HepG2 (cell line): ENCODE data around the gene USP32. TPM values are rescaled to one million over a fixed set of nuclear protein-coding genes. Genes with fewer than 3 reads are reported as not detected.

Source experiments
- CAMTA2 ChIP-seq: sonication (generic); formaldehyde crosslinking; IDR thresholded peaks from 2 replicates; pipeline ENCODE4 v1.4.0; 2020; ENCODE audit warnings: mild to moderate bottlenecking, missing genetic modification reagents, borderline replicate concordance
- ELF4 ChIP-seq: sonication (generic); formaldehyde crosslinking; IDR thresholded peaks from 2 replicates; pipeline ENCODE4 v1.5.0; 2020; ENCODE audit warnings: missing genetic modification reagents, mild to moderate bottlenecking, moderate library complexity, borderline replicate concordance
- HHEX ChIP-seq: IDR thresholded peaks from 2 replicates; pipeline ENCODE4 v1.6.1; 2016; ENCODE audit warnings: control low read depth
- HNF4A ChIP-seq: sonication (generic); formaldehyde crosslinking; IDR thresholded peaks from 2 replicates; pipeline ENCODE4 v1.4.0; 2020; ENCODE audit warnings: missing genetic modification reagents
- MLLT10 ChIP-seq: sonication (generic); formaldehyde crosslinking; IDR thresholded peaks from 2 replicates; pipeline ENCODE4 v1.4.0; 2020; ENCODE audit warnings: missing genetic modification reagents
- MXI1 ChIP-seq: IDR thresholded peaks from 3 replicates; pipeline ENCODE4 v1.6.1; 2012; ENCODE audit warnings: low read depth, low read length, inconsistent platforms, borderline replicate concordance
- MZF1 ChIP-seq: sonication (generic); formaldehyde crosslinking; IDR thresholded peaks from 2 replicates; pipeline ENCODE4 v1.8.1; 2023; ENCODE audit warnings: mild to moderate bottlenecking, missing genetic modification reagents, borderline replicate concordance
- NR3C1 ChIP-seq: sonication (generic); formaldehyde crosslinking; IDR thresholded peaks from 2 replicates; pipeline ENCODE4 v1.4.0; 2020; ENCODE audit warnings: missing genetic modification reagents
- RFX1 ChIP-seq: fragments of 450-650 bp; IDR thresholded peaks from 2 replicates; pipeline ENCODE4 v1.6.1; 2017
- SP140L ChIP-seq: sonication (generic); formaldehyde crosslinking; IDR thresholded peaks from 2 replicates; pipeline ENCODE4 v1.4.0; 2020; ENCODE audit warnings: missing genetic modification reagents, borderline replicate concordance
- ZBTB3 ChIP-seq: sonication (generic); formaldehyde crosslinking; IDR thresholded peaks from 2 replicates; pipeline ENCODE4 v1.4.0; 2020; ENCODE audit warnings: low read depth, mild to moderate bottlenecking, moderate library complexity, missing genetic modification reagents, borderline replicate concordance
- ZBTB38 ChIP-seq: sonication (generic); formaldehyde crosslinking; IDR thresholded peaks from 2 replicates; pipeline ENCODE4 v1.5.1; 2020; ENCODE audit warnings: mild to moderate bottlenecking, missing genetic modification reagents
- ZFP91 ChIP-seq: sonication (generic); formaldehyde crosslinking; IDR thresholded peaks from 2 replicates; pipeline ENCODE4 v1.9.0; 2022; ENCODE audit warnings: missing genetic modification reagents, mild to moderate bottlenecking, borderline replicate concordance
- ZHX1 ChIP-seq: sonication (generic); formaldehyde crosslinking; IDR thresholded peaks from 2 replicates; pipeline ENCODE4 v1.8.1; 2022; ENCODE audit warnings: low read depth, mild to moderate bottlenecking, missing genetic modification reagents
- ZMYM4 ChIP-seq: sonication (generic); formaldehyde crosslinking; IDR thresholded peaks from 2 replicates; pipeline ENCODE4 v1.8.1; 2023; ENCODE audit warnings: mild to moderate bottlenecking, missing genetic modification reagents
- ZNF160 ChIP-seq: sonication (generic); formaldehyde crosslinking; IDR thresholded peaks from 2 replicates; pipeline ENCODE4 v1.8.0; 2022; ENCODE audit warnings: mild to moderate bottlenecking, inconsistent platforms, missing genetic modification reagents
- ZNF260 ChIP-seq: sonication (generic); formaldehyde crosslinking; IDR thresholded peaks from 2 replicates; pipeline ENCODE4 v1.4.0; 2020; ENCODE audit warnings: missing genetic modification reagents, low read depth, mild to moderate bottlenecking, borderline replicate concordance
- ZNF317 ChIP-seq: sonication (generic); formaldehyde crosslinking; IDR thresholded peaks from 2 replicates; pipeline ENCODE4 v1.5.0; 2020; ENCODE audit warnings: mild to moderate bottlenecking, missing genetic modification reagents
- ZNF597 ChIP-seq: sonication (generic); formaldehyde crosslinking; IDR thresholded peaks from 2 replicates; pipeline ENCODE4 v1.5.0; 2020; ENCODE audit warnings: missing genetic modification reagents
- ZNF773 ChIP-seq: sonication (generic); formaldehyde crosslinking; IDR thresholded peaks from 2 replicates; pipeline ENCODE4 v1.4.0; 2020; ENCODE audit warnings: missing genetic modification reagents, borderline replicate concordance
- ZNF883 ChIP-seq: sonication (generic); formaldehyde crosslinking; IDR thresholded peaks from 2 replicates; pipeline ENCODE4 v1.5.1; 2020; ENCODE audit warnings: mild to moderate bottlenecking, missing genetic modification reagents; ENCODE audit errors: not compliant biosample characterization
- polyA plus RNA-seq, 8 experiments: library from polyadenylated mRNA; depleted of rRNA in 3 of 8; stranded (reverse) in 7 of 8; unstranded in 1 of 8; fragments of >200 nt; fragmentation: Illumina TruSeq in 4 of 8; extraction: Trizol in 4 of 8; gene quantifications; 2 replicates each; pipeline versions ENCODE4 v1.2.1 to v1.2.3, GENCODE V29; 2011 to 2016; ENCODE audit warnings: low read depth in 4 of 8, missing spikeins in 1 of 8, mixed read lengths in 1 of 8; ENCODE audit not compliant: insufficient read depth in 1 of 8
- total RNA-seq, 5 experiments: library from RNA; depleted of rRNA; stranded (reverse); fragments of >200 nt; fragmentation: Illumina TruSeq; extraction: Trizol; gene quantifications; 2 replicates each; pipeline ENCODE4 v1.2.3, GENCODE V29; 2016; ENCODE audit warnings: low read depth in 1 of 5

Gene USP32
- total and polyA plus RNA-seq, 2 of the 13 experiments (the other 11 are each of a cell fraction or from before 2014, with no cell fraction given), result 24.9 to 39.9 TPM

- TF ChIP-seq ZNF883 (CRISPR knock-in tag), result peak; percentile 96
- peak; percentile 94; the same call in 1 of the 2 replicates for TF ChIP-seq MZF1 (CRISPR knock-in tag)
- TF ChIP-seq ZNF160 (CRISPR knock-in tag), result peak; percentile 96
- no peak for TF ChIP-seq ELF4
- peak; percentile 90; the same call in 1 of the 2 replicates for TF ChIP-seq ZHX1 (CRISPR knock-in tag)
- peak; percentile 95 for TF ChIP-seq ZBTB38 (CRISPR knock-in tag)
- TF ChIP-seq SP140L (CRISPR knock-in tag), result peak; percentile 99
- TF ChIP-seq MXI1, result peak; percentile 94
- TF ChIP-seq ZMYM4 (CRISPR knock-in tag), result peak; percentile 92
- peak; percentile 29; the same call in 1 of the 2 replicates for TF ChIP-seq HHEX (CRISPR knock-in tag)
- peak; percentile 98 for TF ChIP-seq ZNF773
- TF ChIP-seq ZNF260 (CRISPR knock-in tag), result 0 out of 2 replicates have a peak, but pooled peaks have one; percentile 41
- TF ChIP-seq NR3C1, result no peak
- no peak; the same call in 1 of the 2 replicates for TF ChIP-seq ZBTB3 (CRISPR knock-in tag)
- peak; percentile 95; the same call in 1 of the 2 replicates for TF ChIP-seq CAMTA2 (CRISPR knock-in tag)
- no peak for TF ChIP-seq MLLT10 (CRISPR knock-in tag)
- TF ChIP-seq ZNF317 (CRISPR knock-in tag), result peak; percentile 89
- 0 out of 2 replicates have a peak, but pooled peaks have one; percentile 6 for TF ChIP-seq HNF4A (CRISPR knock-in tag)
- TF ChIP-seq ZFP91 (CRISPR knock-in tag), result peak; percentile 95
- no peak for TF ChIP-seq RFX1
- TF ChIP-seq ZNF597 (CRISPR knock-in tag), result no peak
Observed at GRCh38 chr17:60139438-60140285, 252.3 kb downstream of the USP32 start (continued).
